Mucosa of rectum (tissue), 2 donors: ENCODE measurements around the gene BTBD10.

ENCODE experiments used
- H3K27ac ChIP-seq, 2 donors: one replicate each; pipeline ENCODE4 v1.7.0; 2013; ENCODE audit warnings: inconsistent platforms in 2 of 2, low read depth in 2 of 2, low read length in 2 of 2
- H3K27me3 ChIP-seq, 2 donors: one replicate each; pipeline ENCODE4 v1.7.0; 2013; ENCODE audit warnings: low read length in 2 of 2; ENCODE audit not compliant: control insufficient read depth in 2 of 2, insufficient read depth in 2 of 2
- H3K36me3 ChIP-seq, 2 donors: one replicate each; pipeline ENCODE4 v1.7.0; 2013; ENCODE audit warnings: low read length in 2 of 2; ENCODE audit not compliant: control insufficient read depth in 2 of 2, insufficient read depth in 2 of 2
- H3K4me1 ChIP-seq, 2 donors: one replicate each; pipeline ENCODE4 v1.7.0; 2013; ENCODE audit warnings: low read length in 2 of 2, mild to moderate bottlenecking in 1 of 2; ENCODE audit not compliant: control insufficient read depth in 2 of 2, insufficient read depth in 2 of 2
- H3K4me3 ChIP-seq, 2 donors: one replicate each; pipeline ENCODE4 v1.7.0; 2013; ENCODE audit warnings: low read length in 2 of 2
- H3K9ac ChIP-seq, 2 donors: one replicate each; pipeline ENCODE4 v1.7.0; 2013; ENCODE audit warnings: low read length in 2 of 2, low read depth in 1 of 2, mild to moderate bottlenecking in 1 of 2
- H3K9me3 ChIP-seq, 2 donors: one replicate each; pipeline ENCODE4 v1.7.0; 2013; ENCODE audit warnings: low read length in 2 of 2; ENCODE audit not compliant: control insufficient read depth in 2 of 2
- donor health status: healthy.
- donor health status: Normal muscosa, but diverticular disease.

BTBD10 gene

GRCh38 chr11:13344818-13345217 lies 118.2 kb downstream of the BTBD10 start:
- Histone ChIP-seq H3K9me3 (no peaks in the 10 kb centered on the region), H3K4me3 (no peak overlapping the region), H3K4me1 (peaks cover 3% of the 10 kb centered on the region in 2 donors), H3K9ac (no peak overlapping the region), H3K27me3 (no peaks in the 10 kb centered on the region), H3K27ac (no peak overlapping the region), H3K36me3 (no peaks in the 10 kb centered on the region)

GRCh38 chr11:13343931-13344717 lies 118.9 kb downstream of the BTBD10 start:
- Histone ChIP-seq H3K4me1 (peaks cover 3 to 9% of the 10 kb centered on the region in 2 donors), H3K27me3 (no peaks in the 10 kb centered on the region), H3K9me3 (no peaks in the 10 kb centered on the region), H3K36me3 (no peaks in the 10 kb centered on the region), H3K27ac (no peak overlapping the region), H3K9ac (no peak overlapping the region), H3K4me3 (no peak overlapping the region)

- H3K9me3 ChIP-seq, result no peaks in the 10 kb centered on the region
- peaks cover 5 to 12% of the 10 kb centered on the region in 2 donors for H3K4me1 ChIP-seq
- no peak overlapping the region for H3K4me3 ChIP-seq
- H3K27ac ChIP-seq, result no peak overlapping the region
- no peaks in the 10 kb centered on the region for H3K27me3 ChIP-seq
- no peaks in the 10 kb centered on the region for H3K36me3 ChIP-seq
- H3K9ac ChIP-seq, result no peak overlapping the region
Observed at GRCh38 chr11:13343067-13343466, 120.0 kb downstream of the BTBD10 start.

GRCh38 chr11:13341026-13341425 lies 122.0 kb downstream of the BTBD10 start:
- Histone ChIP-seq H3K9me3 (no peaks in the 10 kb centered on the region), H3K4me1 (peaks cover 5 to 9% of the 10 kb centered on the region in 2 donors), H3K36me3 (no peaks in the 10 kb centered on the region), H3K4me3 (no peak overlapping the region), H3K9ac (no peak overlapping the region), H3K27me3 (no peaks in the 10 kb centered on the region), H3K27ac (no peak overlapping the region)

GRCh38 chr11:13339195-13340153 lies 123.5 kb downstream of the BTBD10 start:
- peaks cover 5 to 9% of the 10 kb centered on the region in 2 donors for H3K4me1 ChIP-seq
- no peaks in the 10 kb centered on the region for H3K27me3 ChIP-seq
- no peak overlapping the region for H3K9ac ChIP-seq
- H3K36me3 ChIP-seq, result no peaks in the 10 kb centered on the region
- no peaks in the 10 kb centered on the region for H3K9me3 ChIP-seq
- H3K4me3 ChIP-seq, result no peak overlapping the region
- no peak overlapping the region for H3K27ac ChIP-seq

GRCh38 chr11:13338427-13339069 lies 124.5 kb downstream of the BTBD10 start:
- Histone ChIP-seq H3K9ac (no peak overlapping the region), H3K4me1 (peaks cover 5 to 13% of the 10 kb centered on the region in 2 donors), H3K9me3 (no peaks in the 10 kb centered on the region), H3K36me3 (no peaks in the 10 kb centered on the region), H3K4me3 (peak overlapping the region; percentile 21 to 42), H3K27me3 (no peaks in the 10 kb centered on the region), H3K27ac (no peak overlapping the region)

- Histone ChIP-seq H3K9me3 (no peaks in the 10 kb centered on the region), H3K9ac (no peak overlapping the region), H3K36me3 (no peaks in the 10 kb centered on the region), H3K27ac (peak overlapping the region in 1 of 2 donors; percentile 12), H3K4me1 (peaks cover 8 to 18% of the 10 kb centered on the region in 2 donors), H3K27me3 (no peaks in the 10 kb centered on the region), H3K4me3 (peak overlapping the region; percentile 21 to 42)
Observed at GRCh38 chr11:13338019-13338426, 125.0 kb downstream of the BTBD10 start.
